GM12892 (cell line): ENCODE measurements around the gene ABCC9.
"Not testable (repeated sequence)": the region's sequence is repeated elsewhere in the genome, so short reads cannot be mapped to it uniquely, and the experiment has no call there.

ENCODE experiments used
- POLR2A ChIP-seq: IDR thresholded peaks from 2 replicates; pipeline ENCODE4 v1.6.1; 2011; ENCODE audit warnings: low read depth, low read length, control low read depth
- POLR2AphosphoS5 ChIP-seq: IDR thresholded peaks from 2 replicates; pipeline ENCODE4 v1.6.1; 2011; ENCODE audit warnings: low read depth, low read length, control low read depth
- TAF1 ChIP-seq: IDR thresholded peaks from 2 replicates; pipeline ENCODE4 v1.6.1; 2011; ENCODE audit warnings: low read depth, mild to moderate bottlenecking, control low read depth, low read length, borderline replicate concordance

DNA sequence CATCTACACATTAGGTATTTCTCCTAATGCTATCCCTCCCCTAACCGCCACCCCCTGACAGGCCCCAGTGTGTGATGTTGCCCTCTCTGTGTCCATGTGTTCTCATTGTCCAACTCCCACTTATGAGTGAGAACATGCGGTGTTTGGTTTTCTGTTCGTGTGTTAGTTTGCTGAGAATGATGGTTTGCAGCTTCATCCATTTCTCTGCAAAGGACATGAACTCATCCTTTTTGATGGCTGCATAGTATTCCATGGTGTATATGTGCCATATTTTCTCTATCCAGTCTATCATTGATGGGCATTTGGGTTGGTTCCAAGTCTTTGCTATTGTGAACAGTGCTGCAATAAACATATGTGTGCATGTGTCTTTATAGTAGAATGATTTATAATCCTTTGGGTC, 158.5 kb downstream of the ABCC9 start:
- TF ChIP-seq POLR2AphosphoS5, TAF1, POLR2A: not testable (repeated sequence)
